Ascending aorta (tissue), 2 donors: ENCODE measurements around the gene TBC1D5. TPM values are rescaled to one million over a fixed set of nuclear protein-coding genes. Genes with fewer than 3 reads are reported as not detected.

Experiments used
- DNase-seq, 2 donors: peaks; one replicate each; pipeline ENCODE4 v3.0.0-alpha.2; 2019; ENCODE audit warnings: low spot score in 2 of 2
- H3K27ac ChIP-seq, 2 donors: fragments of 200-600 bp; sonication (generic); one replicate each; pipeline ENCODE4 v1.5.1; 2016 to 2017; ENCODE audit warnings: mild to moderate bottlenecking in 1 of 2
- H3K27me3 ChIP-seq: fragments of 200-600 bp; sonication (generic); one replicate; pipeline ENCODE4 v1.5.1; 2017
- H3K36me3 ChIP-seq, 2 donors: fragments of 200-600 bp; sonication (generic); one replicate each; pipeline ENCODE4 v1.5.1; 2016
- H3K4me1 ChIP-seq, 2 donors: fragments of 200-600 bp; sonication (generic); one replicate each; pipeline ENCODE4 v1.5.1; 2016 to 2017; ENCODE audit warnings: mild to moderate bottlenecking in 1 of 2
- H3K4me3 ChIP-seq, 2 donors: fragments of 200-600 bp; sonication (generic); one replicate each; pipeline ENCODE4 v1.5.1; 2016 to 2017; ENCODE audit warnings: mild to moderate bottlenecking in 1 of 2
- H3K9me3 ChIP-seq, 2 donors: fragments of 200-600 bp; sonication (generic); one replicate each; pipeline ENCODE4 v1.5.1; 2016
- CTCF ChIP-seq, 3 experiments: fragments of 200-600 bp in 2 of 3; fragments of 450-650 bp in 1 of 3; sonication (generic) in 2 of 3; IDR thresholded peaks; one replicate each; pipeline ENCODE4 v1.5.1; 2016 to 2019; ENCODE audit warnings: antibody characterized with exemption in 3 of 3, mild to moderate bottlenecking in 1 of 3, moderate library complexity in 1 of 3
- intact Hi-C: fragments of 100-400 bp; cut with DNase I; formaldehyde crosslinking; loops from one replicate; pipeline ENCODE4 v1.15.1; 2023
- total RNA-seq: library from RNA; depleted of rRNA; stranded (reverse); fragments of >200 nt; gene quantifications from one replicate; pipeline ENCODE4 v1.1.0, GENCODE V29; 2016

The TBC1D5 gene
- total RNA-seq, 1 donor from 2014 or later, result 43.3 TPM

DNA sequence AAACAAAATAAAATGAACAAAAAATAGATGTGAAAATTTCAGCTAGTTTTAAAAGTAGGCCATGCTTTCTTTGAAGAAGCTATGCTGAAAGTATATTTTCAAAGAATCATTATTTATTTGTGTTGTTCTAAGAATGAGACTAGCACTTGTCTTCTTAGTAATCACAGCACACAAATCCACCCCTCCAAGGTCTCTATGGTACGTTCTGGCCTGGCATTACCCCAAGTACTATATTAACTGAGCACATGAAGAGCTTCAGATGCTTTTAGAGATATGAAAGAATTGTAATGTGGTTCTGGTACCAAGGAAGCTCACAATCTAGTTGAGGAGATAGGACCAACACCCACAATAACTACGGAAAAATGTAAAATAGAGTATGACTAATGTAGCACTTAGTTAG, 441.2 kb downstream of the TBC1D5 start:
- Histone ChIP-seq H3K36me3 (no peaks in the 10 kb centered on the region), H3K27ac (no peak overlapping the region), H3K4me3 (no peak overlapping the region), H3K9me3 (no peaks in the 10 kb centered on the region), H3K4me1 (peaks cover 2 to 8% of the 10 kb centered on the region in 2 donors), H3K27me3 (no peaks in the 10 kb centered on the region)
- TF ChIP-seq CTCF (IDR thresholded peaks at IDR 0.05), result no peak
- no peak for DNase-seq
- intact Hi-C loops, result no loop called here

DNA sequence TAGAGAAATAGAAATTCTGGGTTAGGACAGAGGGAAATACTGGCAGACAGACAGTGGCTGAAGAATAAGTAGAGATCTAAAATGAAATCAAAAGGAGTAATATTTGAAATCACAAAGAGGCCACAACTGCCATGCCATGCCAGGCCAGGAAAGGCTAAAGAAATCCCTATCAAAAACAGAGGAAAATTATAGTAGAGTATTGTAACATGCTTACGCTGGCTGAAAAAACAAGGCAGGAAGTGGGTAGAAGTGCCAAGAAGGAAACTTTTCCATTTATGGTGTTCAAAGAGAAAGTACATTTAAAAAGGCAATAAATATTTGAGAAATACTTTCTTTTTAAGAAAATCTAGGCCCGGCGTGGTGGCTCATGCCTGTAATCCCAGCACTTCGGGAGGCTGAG, 442.0 kb downstream of the TBC1D5 start:
- peaks cover 2 to 8% of the 10 kb centered on the region in 2 donors for H3K4me1 ChIP-seq
- H3K9me3 ChIP-seq, result no peaks in the 10 kb centered on the region
- H3K36me3 ChIP-seq, result no peaks in the 10 kb centered on the region
- H3K27me3 ChIP-seq, result no peaks in the 10 kb centered on the region
- peak overlapping the region; percentile 22 to 32 for H3K27ac ChIP-seq
- intact Hi-C loops, result no loop called here
- TF ChIP-seq CTCF (IDR thresholded peaks at IDR 0.05), result no peak
- no peak for DNase-seq
- H3K4me3 ChIP-seq, result no peak overlapping the region

DNA sequence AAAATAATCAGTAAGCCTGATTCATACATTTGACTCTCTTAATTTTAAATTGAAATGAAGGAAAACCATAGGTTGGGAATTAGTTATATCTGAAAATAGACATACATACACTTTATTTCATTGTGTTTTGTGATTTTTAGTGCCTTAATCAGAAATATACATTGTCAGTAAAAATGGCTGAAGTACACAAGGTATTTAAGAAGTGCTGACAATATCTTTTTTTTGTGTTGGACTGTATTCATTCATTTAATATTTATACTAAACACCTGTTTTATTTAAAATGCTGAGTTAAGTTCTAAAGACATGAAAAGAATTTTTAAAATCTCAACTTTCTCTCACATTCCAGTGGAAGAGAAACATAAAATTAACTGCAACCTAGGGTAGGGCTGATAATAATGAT, 444.4 kb downstream of the TBC1D5 start:
- Histone ChIP-seq H3K36me3 (no peaks in the 10 kb centered on the region), H3K4me1 (peaks cover 2 to 8% of the 10 kb centered on the region in 2 donors), H3K27ac (no peak overlapping the region), H3K27me3 (no peaks in the 10 kb centered on the region), H3K9me3 (no peaks in the 10 kb centered on the region), H3K4me3 (no peak overlapping the region)
- intact Hi-C loops, result no loop called here
- TF ChIP-seq CTCF (IDR thresholded peaks at IDR 0.05), result no peak
- DNase-seq, result no peak

DNA sequence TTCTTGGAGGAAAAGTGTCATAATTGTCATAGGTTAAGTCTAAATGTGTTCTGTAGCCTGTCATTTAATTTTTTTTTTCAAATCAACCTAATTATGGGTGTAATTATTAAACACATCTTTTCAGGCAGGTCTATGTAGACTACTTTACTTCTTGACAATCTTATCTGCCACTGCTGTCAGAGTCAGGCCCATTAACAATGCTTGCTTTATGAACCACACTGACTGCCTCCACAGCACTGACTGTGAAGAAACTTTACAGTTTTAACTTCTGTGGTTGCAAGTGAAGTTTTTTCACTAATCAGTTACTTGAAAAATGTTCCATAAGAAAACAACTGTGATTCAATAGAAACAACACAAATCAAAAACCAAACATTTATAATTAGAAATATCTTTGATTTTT, 449.9 kb downstream of the TBC1D5 start:
- Histone ChIP-seq H3K4me1 (no peaks in the 10 kb centered on the region), H3K27ac (no peak overlapping the region), H3K9me3 (no peaks in the 10 kb centered on the region), H3K27me3 (no peaks in the 10 kb centered on the region), H3K36me3 (peaks cover 5 to 8% of the 10 kb centered on the region in 2 donors), H3K4me3 (no peak overlapping the region)
- TF ChIP-seq CTCF (IDR thresholded peaks at IDR 0.05), result no peak
- no peak for DNase-seq
- intact Hi-C loops, result no loop called here

GRCh38 chr3:17290894-17291293, 451.5 kb downstream of the TBC1D5 start:
- DNase-seq, result no peak
- no peak overlapping the region for H3K27ac ChIP-seq
- no peak for TF ChIP-seq CTCF (IDR thresholded peaks at IDR 0.05)
- intact Hi-C loops, result no loop called here
- no peaks in the 10 kb centered on the region for H3K9me3 ChIP-seq
- no peaks in the 10 kb centered on the region for H3K4me1 ChIP-seq
- no peak overlapping the region for H3K4me3 ChIP-seq
- H3K27me3 ChIP-seq, result no peaks in the 10 kb centered on the region
- peaks cover 5 to 8% of the 10 kb centered on the region in 2 donors for H3K36me3 ChIP-seq

DNA sequence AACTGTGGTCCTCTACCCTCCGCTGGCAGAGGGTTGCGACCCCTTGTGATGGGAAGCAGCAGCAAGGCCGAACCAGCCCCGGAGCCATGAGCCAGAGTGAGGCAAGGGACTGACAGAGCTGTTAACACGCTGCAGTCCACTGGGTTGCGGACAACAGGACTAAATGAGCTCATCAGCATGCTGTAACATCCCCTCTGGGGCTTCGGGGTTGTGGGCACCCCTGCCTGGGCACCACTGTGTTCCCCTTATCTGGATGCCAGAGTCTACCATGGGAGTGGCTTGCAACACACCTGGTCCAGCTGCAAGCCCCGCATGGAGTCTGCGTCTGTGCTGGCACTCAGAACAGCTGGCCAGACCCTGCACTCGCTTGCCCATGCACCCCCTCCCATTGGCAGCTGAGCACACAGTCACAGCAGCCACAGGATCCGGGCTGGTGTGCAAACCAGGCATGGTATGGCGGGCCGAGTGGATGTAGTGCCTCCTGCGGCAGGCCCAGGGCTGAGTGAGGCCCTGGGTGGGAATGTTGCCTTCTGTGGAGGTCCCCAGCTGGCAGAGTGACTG, 453.5 kb downstream of the TBC1D5 start:
- no peak overlapping the region for H3K4me3 ChIP-seq
- H3K4me1 ChIP-seq, result no peaks in the 10 kb centered on the region
- no peak for TF ChIP-seq CTCF (IDR thresholded peaks at IDR 0.05)
- peaks cover 5 to 8% of the 10 kb centered on the region in 2 donors for H3K36me3 ChIP-seq
- no peaks in the 10 kb centered on the region for H3K9me3 ChIP-seq
- H3K27me3 ChIP-seq, result no peaks in the 10 kb centered on the region
- H3K27ac ChIP-seq, result no peak overlapping the region
- no peak for DNase-seq
- intact Hi-C loops, result no loop called here
